GM19035 (cell line): Measurements from ENCODE around the gene PLXNA3.
A peak's percentile ranks its signal among the peaks of the same experiment; 100 is the strongest.

ENCODE experiments used
- ATAC-seq: cut with Tn5 transposase; IDR thresholded peaks from one replicate; pipeline ENCODE4 v1.9.1; 2021; ENCODE audit not compliant: unreplicated experiment

PLXNA3 gene

DNA sequence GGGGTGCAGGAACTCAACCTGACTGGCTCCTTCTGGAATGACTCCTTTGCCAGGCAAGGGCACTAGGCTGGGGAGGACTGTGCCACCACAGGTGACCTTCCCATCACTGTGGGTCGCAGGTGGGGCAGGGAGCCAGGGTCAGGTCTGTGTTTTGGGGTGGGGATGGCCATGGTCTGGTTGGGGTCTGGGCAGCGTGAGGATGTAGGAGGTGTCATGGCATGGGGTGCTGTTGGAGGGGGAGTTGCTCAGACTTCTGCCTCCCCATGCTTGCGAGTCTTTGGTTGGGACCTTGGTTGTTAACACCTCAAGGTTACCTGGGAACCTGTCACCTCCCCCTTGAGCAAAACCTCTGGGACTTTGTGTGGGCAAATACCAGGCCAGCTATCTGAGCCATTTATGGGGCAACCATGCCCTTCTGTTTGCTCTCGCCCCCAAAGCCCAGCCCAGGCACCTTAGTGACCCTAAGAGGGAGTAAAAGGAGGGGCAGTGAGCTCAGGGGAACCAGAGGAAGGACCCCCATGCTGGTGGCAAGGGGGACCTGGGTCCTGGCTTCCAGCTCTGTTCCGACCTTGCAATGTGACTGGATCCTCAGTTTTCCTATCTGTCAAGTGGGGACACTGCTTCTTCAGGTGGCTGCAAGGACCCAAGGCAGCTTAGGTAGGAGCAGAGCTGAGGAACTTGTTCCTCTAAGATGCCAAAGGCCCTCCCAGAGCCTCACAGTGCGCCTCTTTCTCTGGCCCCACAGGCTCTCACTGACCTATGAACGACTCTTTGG is 23.5 kb upstream of the PLXNA3 start:
- no peak for ATAC-seq

DNA sequence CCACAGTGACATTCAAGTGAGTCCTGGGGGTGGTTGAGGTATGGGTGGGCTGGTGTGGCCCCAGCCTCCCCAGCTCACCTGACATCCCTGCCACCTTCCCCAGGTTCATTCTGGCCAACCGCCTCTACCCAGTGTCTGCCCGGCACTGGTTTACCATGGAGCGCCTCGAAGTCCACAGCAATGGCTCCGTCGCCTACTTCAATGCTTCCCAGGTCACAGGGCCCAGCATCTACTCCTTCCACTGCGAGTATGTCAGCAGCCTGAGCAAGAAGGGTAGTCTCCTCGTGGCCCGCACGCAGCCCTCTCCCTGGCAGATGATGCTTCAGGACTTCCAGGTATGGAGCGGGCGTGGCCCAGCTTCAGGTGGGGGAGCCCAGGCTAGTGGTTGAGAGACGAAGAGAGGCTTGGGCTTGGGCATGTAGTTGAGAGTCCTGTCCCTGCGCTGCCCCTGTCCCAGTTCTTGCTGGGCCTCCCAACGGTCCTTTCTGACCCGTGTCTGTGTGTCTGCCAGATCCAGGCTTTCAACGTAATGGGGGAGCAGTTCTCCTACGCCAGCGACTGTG is 22.8 kb upstream of the PLXNA3 start:
- ATAC-seq: no peak

DNA sequence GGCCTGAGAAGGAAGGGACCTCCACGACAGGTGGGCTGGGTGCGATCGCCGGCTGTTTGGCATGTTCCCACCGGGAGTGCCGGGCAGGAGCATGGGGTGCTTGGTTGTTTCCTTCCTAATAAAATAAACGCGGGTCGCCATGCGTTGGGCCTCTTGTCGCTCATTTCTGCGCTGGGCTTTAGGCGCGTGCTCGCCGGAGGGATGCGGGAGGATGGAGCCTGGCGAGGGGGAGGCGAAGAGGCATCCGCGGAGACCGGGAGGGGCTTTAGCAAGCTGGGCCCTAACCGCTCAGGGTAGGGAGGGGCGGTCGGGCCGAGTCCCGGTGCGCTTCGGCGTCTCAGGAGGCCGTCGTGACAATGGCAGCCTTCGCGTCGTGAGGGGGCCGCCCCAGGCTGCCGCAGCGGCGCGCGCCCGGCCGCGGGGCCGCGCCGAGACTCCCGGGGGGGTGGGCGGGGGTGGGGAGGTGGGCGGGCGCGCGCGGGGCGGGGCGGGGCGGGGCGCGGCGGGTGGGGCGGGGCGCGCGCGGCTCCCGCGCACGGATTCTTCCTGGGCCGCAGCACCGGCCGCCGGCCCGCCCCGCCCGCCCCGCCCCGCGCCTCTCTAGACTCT is 21.6 kb upstream of the PLXNA3 start:
- no peak for ATAC-seq

DNA sequence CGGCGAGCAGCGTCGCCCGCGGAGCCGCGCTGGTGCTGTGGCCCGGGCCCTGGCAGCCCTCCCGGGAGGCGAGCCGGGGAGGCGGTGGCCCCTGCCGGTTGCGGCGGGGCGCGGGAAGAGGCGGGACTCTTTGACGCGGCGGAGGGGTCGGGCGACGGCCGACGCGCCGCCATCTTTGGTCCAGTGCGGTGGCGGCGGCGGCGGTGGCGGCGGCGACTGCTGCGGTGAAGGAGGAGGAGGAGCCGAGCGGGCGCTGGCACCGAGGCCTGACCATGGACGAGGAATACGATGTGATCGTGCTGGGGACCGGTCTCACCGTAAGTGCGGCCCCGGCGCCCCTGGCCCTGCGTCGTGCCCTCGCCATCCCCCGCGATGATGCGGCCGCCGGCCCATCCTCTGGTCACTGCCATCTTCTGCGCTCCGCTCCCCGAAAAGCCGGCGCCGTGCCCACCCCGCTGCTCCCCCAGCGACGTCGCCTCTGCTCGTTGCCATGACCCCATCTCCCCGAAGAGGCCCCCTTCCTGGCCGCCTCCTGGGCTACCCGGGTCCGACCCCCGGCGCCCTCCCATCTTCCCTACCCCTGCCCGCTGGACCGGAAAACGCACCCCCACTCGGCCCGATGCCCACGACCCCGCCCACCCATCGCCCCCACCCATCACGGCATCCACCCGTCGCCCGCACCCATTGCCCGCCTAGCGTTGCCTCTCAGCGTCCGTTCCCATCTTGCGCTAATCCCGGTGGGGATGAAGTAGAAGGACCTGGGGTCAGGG is 20.9 kb upstream of the PLXNA3 start, which contains the start of gene GDI1:
Gene GDI1 (plus strand): TSS at position 172 of the 770 bp plus-strand sequence. CDS start 101 bp downstream, at position 273.
- ATAC-seq: no peak

DNA sequence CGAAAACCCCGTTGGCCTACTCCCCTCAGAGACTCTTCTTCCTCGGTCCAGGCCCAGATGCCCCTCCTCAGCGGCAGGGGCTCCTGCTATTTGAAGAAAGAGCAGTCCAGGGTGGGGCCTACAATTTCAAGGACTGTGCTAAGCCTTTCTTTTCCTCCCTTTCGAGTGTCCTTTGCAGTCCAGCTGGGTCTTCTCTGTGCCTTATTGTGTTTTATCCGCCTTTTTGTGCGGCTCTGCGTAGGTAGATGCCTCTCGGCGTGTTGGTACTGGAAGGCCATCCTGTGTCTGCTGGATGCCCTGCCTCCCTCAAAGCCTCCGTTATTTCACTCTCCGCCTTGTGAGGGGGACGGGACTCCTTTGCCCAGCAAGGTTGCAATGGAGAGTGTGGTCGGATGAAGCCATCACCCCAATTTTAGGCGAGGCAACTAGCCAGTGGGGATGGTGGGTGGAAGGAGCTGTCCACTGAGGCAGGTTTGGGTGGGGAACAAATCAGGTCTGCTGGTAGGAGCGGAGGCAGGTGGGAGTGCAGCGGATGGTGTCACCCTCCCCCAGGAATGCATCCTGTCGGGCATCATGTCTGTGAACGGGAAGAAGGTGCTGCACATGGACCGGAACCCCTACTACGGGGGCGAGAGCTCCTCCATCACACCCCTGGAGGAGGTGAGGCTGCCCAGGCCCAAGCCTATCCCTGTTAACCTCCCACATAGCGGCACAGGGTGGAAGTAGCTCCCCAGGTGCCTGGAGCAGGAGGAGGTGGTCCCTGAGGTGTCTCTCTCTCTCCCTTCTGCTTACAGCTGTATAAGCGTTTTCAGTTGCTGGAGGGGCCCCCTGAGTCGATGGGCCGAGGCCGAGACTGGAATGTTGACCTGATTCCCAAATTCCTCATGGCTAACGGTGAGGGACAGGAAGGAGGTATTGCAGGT is 19.8 kb upstream of the PLXNA3 start:
- no peak for ATAC-seq

DNA sequence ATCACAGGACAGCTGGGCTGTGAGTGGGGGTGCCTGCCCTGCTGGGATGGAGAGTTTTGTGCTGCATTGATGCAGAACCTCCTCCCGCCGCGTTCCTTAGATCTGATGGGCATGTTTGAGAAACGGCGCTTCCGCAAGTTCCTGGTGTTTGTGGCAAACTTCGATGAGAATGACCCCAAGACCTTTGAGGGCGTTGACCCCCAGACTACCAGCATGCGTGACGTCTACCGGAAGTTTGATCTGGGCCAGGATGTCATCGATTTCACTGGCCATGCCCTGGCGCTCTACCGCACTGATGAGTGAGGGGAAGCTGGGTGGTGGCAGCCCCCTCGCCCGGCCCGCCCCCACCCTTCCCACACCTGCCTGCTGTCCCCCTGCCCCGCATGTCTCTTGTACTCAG is 18.2 kb upstream of the PLXNA3 start:
- ATAC-seq: no peak

DNA sequence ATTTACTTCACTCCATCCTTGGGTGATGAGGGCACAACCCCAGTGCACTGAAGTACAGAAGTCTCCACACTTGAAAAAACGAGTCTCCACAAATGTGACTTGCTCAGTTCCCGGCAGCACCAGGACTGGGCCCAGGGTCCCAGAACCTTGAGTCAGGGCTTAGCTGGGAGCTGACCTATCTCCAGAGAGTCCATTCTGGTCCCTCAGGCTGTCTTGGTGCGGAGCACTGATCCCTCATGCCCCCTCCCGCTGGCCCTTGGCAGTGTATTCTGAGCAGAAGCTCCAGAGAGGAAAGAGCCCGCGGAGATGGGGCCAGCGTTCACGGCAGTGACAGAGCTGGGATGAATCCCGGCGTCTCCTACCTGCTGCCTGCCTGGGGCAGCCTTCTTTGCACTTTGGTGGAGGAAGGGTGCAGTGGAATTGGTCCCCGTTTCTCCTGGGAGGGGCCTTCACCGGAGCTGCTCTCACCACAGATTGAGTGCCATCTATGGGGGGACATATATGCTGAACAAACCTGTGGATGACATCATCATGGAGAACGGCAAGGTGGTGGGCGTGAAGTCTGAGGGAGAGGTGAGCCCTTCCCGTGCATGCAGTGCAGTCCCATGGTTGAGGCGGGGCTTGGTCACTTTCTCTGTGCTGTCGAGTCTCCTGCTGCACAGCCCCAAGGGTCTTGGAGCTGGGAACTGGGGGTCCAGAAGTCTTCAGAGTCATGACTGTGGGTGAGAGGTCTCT is 17.3 kb upstream of the PLXNA3 start:
- no peak for ATAC-seq

DNA sequence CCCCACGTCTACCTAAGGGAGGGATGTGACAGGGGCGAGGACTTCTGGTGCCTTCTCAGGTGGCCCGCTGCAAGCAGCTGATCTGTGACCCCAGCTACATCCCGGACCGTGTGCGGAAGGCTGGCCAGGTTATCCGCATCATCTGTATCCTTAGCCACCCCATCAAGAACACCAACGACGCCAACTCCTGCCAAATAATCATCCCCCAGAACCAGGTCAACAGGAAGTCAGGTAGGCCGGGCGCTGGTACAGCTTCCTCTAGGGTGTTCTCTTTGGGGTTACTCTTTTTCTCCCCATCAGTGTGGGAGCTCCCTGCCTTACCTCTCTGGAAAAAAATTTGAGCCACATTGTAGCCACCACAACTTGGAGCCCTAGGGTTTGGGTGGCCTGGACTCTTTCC is 16.5 kb upstream of the PLXNA3 start:
- ATAC-seq: no peak

DNA sequence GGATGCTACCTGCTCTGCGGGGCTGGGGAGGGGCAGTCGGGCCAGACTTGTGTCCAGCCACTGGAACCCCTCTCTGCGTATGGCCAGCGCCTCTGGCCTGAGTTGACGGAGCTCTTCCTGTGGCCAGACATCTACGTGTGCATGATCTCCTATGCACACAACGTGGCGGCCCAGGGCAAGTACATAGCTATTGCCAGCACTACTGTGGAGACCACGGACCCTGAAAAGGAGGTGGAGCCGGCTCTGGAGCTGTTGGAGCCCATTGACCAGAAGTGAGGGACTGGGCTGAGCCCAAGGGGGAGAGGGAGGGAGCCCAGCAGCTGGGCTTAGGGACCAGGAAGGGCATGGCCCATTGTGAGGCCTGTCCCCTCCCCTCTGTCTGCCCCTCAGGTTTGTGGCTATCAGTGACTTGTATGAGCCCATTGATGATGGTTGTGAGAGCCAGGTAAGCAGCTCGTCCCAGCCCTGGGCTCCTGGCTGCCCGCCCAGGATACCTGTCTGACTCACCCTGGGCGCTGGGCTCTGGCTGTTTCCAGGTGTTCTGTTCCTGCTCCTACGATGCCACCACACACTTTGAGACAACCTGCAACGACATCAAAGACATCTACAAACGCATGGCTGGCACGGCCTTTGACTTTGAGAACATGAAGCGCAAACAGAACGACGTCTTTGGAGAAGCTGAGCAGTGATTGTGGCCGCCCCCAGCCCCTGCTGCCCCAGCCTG is 15.9 kb upstream of the PLXNA3 start:
- no peak for ATAC-seq

DNA sequence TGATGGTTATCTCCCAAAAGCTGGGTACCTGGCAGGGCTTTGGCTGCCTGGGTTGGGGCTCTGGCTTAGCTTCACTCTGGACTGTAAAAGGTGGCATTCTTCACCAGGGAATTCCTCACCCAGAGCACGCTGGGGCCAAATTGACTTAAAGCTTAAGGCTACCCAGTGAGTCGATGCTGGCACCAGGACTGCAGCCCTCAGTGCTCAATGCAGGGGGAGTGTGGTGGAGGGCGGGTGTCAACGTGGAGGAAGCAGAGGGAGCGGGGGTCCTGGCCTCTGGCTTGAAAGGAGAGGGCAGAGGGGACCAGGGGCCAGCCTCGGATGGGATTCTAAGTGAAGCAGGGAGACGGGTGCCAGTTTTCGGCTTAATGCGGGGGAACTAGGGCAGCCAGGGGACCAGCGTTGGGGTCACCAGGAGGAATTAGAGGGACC is 14.6 kb upstream of the PLXNA3 start:
- no peak for ATAC-seq

DNA sequence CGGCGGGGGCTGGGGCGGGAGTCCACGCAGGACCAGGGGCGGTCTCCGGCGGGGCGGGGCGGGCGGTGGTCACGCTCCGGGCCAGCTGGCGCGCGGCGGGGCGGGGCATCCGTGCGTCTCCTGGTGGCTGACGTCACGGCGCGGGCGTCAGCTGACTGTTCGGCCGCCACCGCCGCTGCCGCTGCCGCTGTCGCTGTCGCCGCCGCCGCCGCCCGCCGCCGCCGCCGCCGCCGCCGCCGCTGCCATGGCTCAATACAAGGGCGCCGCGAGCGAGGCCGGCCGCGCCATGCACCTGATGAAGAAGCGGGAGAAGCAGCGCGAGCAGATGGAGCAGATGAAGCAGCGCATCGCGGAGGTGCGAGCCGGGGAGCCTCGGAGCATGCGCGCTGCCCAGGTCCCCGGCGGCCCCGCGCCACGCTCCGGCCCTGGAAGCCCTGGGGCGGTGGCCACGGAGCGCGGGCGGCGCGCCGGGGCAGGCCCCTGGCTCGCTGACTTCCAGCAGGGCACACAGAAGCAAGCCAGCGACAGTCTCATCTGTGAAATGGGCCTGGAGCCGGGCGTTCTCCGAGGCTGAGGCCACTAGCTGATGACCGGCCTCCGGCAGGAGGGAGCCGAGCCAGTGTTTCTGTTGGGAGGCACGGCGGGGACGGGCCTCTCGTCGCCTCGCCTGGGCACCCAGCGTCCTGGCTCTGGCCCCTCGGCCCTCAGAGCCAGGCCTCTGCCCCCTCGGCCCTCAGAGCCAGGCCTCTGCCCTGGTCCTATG is 13.9 kb upstream of the PLXNA3 start, which contains the start of gene FAM50A:
Gene FAM50A (plus strand): TSS at position 150 of the 763 bp plus-strand sequence. CDS start 95 bp downstream, at position 245.
- ATAC-seq: peak; percentile 84

DNA sequence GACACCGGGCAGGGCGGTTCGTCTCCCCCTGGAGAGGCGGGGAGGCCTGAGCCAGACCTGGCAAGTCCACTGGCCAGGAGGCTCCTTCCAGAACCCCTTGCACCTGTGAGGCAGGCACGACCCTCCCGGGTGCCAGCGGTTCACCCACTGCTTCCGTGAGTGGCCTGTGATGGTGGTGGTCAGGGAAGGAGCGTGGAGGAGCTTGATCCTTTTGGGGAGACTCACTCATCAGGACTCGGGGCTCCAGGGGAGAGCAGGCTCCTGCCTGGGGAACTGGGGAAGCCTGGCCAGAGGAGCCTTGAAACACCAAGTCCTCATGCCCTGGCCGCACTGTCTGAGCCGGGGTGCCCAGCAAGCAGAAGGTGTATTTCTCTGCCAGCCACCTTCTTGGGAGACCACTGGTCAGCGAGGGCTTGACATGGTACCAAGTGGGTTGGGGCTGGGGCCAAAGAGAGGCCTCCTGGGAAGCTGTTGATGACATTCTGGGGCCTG is 13.3 kb upstream of the PLXNA3 start:
- no peak for ATAC-seq

DNA sequence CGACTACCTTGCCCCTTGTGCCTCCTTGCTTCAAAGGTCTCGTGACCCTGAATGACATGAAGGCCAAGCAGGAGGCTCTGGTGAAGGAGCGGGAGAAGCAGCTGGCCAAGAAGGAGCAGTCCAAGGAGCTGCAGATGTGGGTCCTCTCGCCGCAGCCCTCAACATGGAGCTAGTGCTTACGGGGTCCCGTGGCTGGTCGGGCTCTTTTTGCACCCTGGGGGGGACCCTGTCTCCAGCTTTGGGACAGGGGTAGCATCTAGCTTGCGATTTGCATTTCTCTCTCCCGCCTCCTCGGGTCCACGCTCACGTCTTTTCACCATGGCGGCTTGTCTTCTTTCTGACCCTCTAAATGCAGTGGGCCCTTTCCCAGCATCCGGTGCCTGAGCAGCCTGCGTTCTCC is 12.3 kb upstream of the PLXNA3 start:
- no peak for ATAC-seq

DNA sequence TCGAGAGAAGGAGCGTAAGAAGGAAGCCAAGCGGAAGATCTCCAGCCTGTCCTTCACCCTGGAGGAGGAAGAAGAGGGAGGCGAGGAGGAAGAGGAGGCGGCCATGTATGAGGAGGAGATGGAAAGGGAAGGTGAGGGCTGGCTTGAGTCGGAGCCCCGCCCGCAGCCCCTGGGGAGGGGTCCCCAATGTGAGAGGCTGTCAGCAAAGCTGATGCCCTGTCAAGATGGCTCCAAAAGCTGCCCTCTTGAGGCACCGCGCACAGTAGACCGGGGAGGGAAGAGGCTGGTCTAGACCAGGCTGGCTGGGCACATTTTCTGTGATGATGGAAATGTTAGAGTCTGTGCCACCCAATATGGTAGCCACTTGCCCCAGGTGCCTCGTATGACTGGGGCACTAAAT is 11.7 kb upstream of the PLXNA3 start:
- ATAC-seq: no peak

DNA sequence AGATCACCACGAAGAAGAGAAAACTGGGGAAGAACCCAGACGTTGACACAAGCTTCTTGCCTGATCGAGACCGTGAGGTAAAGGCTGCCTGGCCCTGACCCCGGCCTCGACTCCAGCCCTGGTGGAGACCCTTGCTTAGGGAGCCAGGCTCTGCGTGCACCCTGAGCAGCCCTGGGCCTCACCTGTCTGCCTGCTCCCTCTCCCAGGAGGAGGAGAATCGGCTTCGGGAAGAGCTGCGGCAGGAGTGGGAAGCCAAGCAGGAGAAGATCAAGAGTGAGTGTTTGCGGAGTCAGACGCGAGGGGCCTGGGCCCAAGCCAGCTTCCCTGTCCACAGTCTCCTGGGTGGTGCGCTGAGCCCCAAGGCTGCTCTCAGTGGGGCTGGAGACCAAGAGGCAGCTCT is 9.6 kb upstream of the PLXNA3 start:
- no peak for ATAC-seq

DNA sequence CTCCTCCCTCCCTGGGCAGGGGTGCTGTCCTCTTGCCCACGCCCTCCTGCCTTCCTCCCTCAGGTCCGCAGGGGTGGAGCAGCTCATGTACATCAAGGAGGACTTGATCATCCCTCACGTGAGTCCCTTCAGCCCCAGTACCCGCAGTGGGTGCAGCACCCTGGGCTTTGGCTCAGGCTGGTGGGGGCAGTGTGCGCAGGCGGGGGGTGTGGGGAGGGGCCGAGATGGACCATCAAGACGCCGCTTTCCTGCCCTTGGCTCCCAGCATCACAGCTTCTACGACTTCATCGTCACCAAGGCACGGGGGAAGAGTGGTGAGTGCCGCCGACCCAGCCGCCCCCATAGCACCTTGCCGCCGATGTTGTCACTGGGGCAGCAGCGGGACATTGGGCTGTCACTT is 8.5 kb upstream of the PLXNA3 start:
- ATAC-seq: no peak

DNA sequence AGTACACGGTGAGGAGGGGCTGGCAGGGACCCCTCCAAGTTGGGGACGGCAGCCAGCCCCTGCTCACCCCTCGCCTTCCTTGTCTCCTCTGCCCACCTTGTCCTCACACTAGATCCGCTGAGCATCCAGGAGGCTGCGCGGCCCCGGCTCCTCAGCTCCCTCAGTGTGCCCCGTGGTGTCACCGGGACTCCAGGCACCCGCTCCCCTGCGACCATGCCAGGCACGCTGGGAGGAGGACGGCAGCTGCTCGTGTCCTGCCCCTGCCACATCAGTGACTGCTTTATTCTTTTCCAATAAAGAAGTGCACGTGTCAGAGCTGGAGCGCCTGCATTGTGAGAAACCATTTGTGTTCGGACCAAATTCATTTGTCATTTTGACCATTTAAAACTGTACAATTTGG is 7.8 kb upstream of the PLXNA3 start:
- ATAC-seq: no peak

DNA sequence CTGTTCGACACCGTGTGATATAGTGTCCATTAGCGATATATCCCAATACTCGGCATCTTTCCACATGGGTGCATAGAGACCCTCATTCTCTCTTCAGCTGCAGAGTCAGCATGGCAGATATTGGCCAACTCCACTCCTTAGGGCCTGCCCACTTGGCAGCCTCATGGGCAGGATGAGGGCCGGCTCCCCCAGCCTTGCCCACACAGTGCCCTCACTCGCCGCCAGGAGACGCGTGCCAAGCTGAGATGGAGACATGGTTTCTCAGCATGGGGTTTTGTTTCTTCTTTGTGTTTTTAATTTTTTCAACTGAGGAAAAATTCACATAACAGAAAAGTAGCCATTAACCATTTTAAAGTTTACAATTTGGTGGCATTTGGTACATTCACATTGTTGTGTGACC is 5.3 kb upstream of the PLXNA3 start:
- ATAC-seq: no peak
